Measurements from ENCODE around the gene PAM.

GRCh38 chr5:102958481-102959011 lies 203.4 kb downstream of the PAM start:
- TF ChIP-seq CTCF (IDR thresholded peaks at IDR 0.05) (no peak), POLR2A (IDR thresholded peaks at IDR 0.05) (no peak)

All from prostate gland (tissue), 2 donors.